SIG-M5 (cell line): Measurements from ENCODE around the gene ANKRD16.
"Not testable (repeated sequence)": the region's sequence is repeated elsewhere in the genome, so short reads cannot be mapped to it uniquely, and the experiment has no call there.

ENCODE experiments used
- DNase-seq: peaks from one replicate; lab custom pipeline; 2025; lab: John Stamatoyannopoulos, UW

The ANKRD16 gene

GRCh38 chr10:5835446-5836095 is 54.1 kb downstream of the ANKRD16 start:
- DNase-seq = no peak

DNA sequence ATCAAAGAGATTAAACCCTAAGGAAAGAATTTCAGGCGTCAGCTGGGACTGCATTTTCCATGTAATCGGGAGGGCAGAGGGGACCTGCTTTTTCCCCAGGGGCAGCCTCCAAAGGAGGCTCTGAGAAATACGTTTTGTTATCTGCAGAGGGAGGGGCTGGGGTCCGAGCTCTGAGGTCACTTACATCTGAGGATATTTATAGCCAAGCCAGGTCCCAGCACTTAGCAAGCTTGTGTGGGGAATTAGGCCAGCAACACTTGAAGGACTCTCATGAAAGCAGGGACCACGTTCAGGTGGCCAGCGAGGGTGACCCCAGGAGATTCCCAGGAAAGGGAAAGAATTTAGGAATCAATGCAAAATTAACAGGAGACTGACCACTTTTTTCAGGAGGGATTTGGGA is 55.9 kb downstream of the ANKRD16 start:
- no peak for DNase-seq

DNA sequence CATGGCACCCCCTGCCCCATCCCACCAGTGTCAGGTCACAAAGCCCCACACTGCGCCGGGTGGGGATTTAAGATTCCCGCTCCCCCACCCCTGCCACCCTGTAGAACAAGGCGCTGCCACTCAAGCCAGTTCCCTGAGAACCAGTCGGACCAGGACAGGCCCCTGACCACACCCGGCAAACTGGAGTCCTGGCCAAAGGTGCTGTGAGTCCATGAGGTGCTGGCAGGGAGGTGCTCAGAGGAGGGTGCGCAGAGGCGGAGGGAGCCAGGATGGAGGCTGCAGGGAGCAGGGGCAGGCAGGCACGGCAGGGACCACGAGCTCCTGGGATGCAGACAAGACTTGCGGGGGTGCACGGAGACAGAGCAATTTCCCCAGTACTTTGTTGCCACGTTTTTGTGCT is 56.7 kb downstream of the ANKRD16 start:
- no peak for DNase-seq

DNA sequence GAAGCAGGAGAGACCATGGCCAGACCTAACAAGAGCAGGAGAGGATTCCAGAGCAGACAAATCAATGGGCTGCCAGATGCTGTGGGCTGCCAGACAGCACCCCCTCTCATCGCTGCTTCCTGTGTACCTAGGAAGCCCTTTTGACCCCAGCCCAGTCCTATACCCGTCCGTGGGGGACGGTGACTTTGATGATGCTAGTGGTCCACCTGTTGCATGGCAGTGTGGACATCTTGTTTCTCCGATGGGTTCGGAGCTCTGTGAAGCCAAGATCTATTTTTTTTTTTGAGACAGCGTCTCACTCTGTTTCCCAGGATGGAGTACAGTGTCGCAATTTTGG is 58.3 kb downstream of the ANKRD16 start:
- no peak for DNase-seq

DNA sequence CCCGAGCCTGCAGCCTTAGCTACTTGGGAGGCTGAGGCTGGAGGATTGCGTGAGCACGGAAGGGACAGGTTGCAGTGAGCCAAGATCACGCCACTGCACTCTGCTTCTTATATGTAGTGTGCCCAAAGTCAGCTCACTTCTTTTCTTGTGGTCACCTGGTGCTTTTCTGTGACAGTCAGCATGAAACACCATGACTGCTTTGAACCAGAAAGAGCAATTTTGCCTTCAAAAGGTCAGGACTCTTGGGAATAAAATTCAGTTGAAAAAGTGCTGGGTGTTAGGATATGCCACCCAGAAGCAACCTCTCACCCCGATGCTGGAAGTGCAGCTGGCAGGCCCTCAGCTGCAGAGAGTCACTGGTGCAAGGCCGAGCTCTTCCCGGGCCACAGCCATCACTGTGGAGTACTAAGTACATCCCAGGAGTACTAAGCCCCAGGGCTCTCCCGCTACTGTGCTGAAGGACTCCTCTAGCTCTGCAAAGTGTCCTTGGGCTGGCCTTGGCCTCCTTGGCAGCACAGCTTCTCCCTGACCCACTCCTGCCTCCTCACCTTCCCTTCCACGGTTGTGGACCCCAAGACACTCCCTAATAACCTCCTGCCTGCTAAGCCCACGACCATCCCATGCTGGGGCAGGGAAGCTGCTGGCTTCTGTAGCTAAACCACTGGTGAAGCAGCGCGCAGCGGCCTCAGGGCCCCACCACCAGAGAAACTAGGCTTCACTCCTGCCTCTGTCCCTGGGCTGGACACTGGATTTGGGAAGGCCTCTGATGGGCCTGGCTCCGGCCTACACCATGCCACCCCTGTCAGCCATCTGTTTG is 58.9 kb downstream of the ANKRD16 start:
- no peak for DNase-seq

- DNase-seq = no peak
These were observed 60.4 kb downstream of the ANKRD16 start for GRCh38 chr10:5829267-5829666.

DNA sequence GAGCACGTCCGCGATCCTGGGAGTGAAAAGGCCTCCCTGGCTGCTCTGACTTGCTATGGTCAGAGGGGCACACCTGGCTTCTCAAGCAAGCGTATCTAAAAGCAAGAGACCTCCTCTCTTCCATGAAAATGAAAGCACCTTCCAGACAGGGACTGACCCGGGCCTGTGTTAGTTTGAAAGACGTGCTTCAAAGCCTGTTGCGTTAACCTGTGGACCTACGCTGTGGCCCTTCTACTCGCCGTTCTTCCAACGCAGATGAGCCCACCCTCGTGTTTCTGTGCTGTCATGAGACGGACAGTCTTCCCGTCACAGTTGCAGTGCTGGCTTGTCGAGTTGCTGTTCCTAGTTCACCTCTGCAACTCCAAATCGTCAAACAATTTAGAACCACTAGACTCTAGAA is 61.0 kb downstream of the ANKRD16 start:
- no peak for DNase-seq

DNA sequence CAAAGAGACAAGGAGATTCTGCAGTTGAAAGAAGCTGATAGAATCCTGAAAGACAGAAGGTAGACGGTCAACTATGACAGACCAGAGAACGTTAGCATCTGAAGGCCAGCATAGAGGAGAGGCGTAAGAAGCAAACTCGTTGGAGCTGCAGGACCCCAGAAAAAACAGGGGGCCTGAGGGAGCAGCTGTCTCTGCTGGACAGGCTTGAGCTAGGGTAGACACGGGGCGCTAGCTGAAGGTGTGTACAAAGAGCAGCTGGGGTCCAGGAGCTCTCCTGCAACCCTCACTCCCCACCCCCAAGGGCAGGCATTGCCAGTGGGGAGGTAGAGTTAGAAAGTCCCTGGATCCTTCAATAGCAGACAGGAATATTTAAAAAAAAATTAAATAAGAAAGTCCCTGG is 61.9 kb downstream of the ANKRD16 start:
- DNase-seq = no peak

DNA sequence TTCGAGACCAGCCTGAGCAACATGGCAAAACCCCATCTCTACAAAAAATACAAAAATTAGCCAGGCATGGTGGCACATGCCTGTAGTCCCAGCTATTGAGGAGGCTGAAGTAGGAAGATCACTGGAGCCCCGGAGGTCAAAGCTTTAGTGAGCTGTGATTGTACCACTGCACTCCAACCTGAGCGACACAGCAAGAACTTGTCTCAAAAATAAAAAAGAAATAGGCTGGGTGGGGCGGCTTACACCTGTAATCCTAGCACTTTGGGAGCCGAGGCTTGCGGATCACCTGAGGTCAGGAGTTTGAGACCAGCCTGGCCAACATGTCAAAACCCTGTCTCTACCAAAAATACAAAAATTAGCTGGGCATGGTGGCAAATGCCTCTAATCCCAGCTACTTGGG is 63.2 kb downstream of the ANKRD16 start:
- not testable (repeated sequence) for DNase-seq

GRCh38 chr10:5818894-5819293 is 70.8 kb downstream of the ANKRD16 start:
- no peak for DNase-seq

GRCh38 chr10:5818048-5818331 is 71.7 kb downstream of the ANKRD16 start:
- no peak for DNase-seq

- DNase-seq = no peak
These were observed 72.2 kb downstream of the ANKRD16 start for GRCh38 chr10:5817322-5818047.

- DNase-seq = no peak
These were observed 73.5 kb downstream of the ANKRD16 start for GRCh38 chr10:5816170-5816569.

- no peak for DNase-seq
These were observed 75.3 kb downstream of the ANKRD16 start for GRCh38 chr10:5814110-5815107.

DNA sequence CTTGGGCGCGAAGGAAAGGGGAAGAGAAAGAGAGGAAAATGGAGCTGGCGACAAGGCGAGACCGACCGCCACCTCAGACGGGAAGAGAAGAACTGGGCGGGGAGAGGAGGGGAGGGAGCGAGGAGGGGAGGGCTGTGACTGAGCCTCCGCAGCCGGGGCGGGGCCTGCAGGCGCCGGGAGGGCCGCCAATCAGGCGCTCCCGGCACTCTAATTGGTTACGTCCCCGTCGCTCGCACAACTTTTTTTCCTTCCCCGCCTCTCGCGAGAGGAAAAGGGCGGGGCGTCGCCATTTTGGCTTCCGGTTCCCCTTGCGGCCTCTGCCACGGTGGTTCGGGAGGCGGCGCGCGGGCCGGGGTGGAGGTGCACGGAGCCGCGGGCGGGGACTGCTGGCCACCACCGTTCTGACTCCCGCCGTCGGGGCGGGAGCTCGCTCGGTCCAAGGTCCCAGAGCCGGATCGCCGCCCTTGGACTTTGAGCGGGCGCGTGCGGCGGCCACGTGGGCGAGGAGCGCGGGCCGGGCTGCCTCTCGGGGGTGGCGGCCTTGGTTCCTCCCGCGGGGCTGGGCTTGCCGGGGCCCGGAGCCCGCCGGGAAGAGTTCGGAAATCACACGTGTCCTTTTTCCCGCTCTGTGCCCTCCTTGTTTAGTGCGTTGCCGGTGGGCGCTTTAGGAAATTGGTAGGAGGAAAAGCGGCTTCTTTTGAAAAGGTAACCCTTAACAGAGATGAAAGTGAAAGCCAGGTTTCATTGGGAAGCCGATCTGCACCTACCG is 76.2 kb downstream of the ANKRD16 start, which contains the start of gene GDI2:
GDI2 (minus strand) TSS at position 94 of the 769 bp plus-strand sequence. CDS start 176 bp downstream, outside the sequence.
- DNase-seq = peak; percentile 54

DNA sequence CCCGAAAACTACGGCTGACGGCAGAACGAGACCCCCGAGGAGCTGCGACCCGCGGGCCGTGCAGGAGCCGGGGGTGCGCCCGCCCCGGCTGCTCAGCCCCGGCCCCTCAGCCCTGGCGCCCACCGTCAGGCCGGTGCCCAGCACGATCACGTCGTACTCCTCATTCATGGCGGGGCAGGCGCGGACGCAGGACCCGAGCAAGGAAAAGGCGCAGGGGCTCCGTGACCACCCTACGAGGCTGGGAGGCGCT is 76.7 kb downstream of the ANKRD16 start:
- DNase-seq = no peak

DNA sequence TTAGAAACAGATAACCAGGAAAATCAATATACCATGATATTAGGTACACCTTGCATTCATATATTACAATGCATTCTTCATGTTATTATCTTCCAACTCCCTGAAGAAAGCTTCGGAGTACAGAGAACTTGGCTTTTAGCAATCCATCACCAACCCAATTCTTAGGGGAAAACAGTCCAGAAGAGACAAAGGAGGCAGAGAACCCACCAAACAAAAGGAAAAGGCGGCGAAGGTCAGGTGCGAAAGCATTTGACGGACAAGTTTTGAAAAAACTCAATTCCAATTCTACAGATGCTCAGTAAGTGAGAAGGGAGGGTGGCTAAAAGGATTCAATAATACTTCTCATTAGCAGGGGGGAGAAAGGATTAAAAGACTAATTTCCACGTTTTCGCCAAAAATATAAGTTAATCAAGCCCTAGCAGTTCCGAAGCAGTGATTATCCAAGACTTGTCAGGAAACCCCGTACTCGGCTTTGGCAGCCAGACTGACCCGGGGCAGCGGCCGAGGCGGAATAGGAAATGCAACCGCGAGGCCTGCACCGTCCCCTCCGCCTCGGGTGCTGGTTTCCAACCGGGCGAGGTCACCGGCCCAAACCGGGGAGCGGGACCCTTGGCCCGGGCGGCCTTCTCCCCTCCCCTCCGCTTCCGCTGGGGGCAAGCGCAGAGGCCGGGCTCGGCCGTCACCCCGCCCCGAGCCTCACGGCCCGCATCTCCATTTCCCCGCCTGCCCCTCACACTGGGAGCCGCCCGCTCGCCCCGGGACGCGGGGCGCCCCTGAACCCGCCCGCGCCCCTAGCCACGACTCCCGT is 77.2 kb downstream of the ANKRD16 start:
- DNase-seq = no peak
